Testis (tissue), 2 donors: ENCODE results near the gene TBC1D22A.

Experiments
- CTCF ChIP-seq, 3 experiments: fragments of 450-650 bp in 2 of 3; fragments of 200-600 bp in 1 of 3; sonication (generic) in 1 of 3; IDR thresholded peaks; one replicate each; pipeline ENCODE4 v1.5.1; 2016 to 2019; ENCODE audit warnings: antibody characterized with exemption in 3 of 3, mild to moderate bottlenecking in 2 of 3, moderate library complexity in 1 of 3
- POLR2A ChIP-seq: fragments of 450-650 bp; IDR thresholded peaks from one replicate; pipeline ENCODE4 v1.6.1; 2017; ENCODE audit warnings: antibody characterized with exemption, mild to moderate bottlenecking, moderate library complexity

DNA sequence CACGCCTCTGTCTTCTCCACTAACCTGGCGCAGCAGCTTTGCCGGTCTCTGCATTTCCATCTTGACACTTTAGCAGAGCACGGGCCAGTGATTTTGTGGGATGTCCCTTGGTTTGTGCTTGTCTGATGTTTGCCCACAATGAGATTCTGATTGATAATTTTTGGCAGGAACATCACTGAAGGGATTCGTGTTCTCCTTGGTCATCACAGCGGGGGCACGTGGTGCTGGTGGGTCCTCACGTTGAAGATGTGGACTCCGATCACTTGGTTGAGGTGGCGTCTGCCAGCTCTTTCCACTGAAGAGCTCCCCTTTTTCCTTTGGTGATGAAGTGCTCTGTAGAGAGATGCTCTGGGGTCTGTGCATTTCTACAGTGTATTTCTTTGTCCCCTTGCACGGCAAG lies 37.2 kb downstream of the TBC1D22A start:
- TF ChIP-seq POLR2A, result no peak
- TF ChIP-seq CTCF (IDR thresholded peaks at IDR 0.05), result no peak
